HG02943 (cell line): ENCODE data around the gene COL25A1.

ENCODE experiments used
- ATAC-seq: cut with Tn5 transposase; IDR thresholded peaks from one replicate; pipeline ENCODE4 v1.9.1; 2021; ENCODE audit warnings: mild to moderate bottlenecking, low read depth, moderate library complexity; ENCODE audit not compliant: unreplicated experiment

The COL25A1 gene

GRCh38 chr4:109294006-109294405 is 8.5 kb downstream of the COL25A1 start:
- ATAC-seq: peak; percentile 82

GRCh38 chr4:109291707-109292238 is 10.7 kb downstream of the COL25A1 start:
- no peak for ATAC-seq

GRCh38 chr4:109290918-109291317 is 11.5 kb downstream of the COL25A1 start:
- ATAC-seq: no peak

GRCh38 chr4:109278594-109279031 is 23.8 kb downstream of the COL25A1 start:
- peak; percentile 78 for ATAC-seq

- peak; percentile 70 for ATAC-seq
Measured at GRCh38 chr4:109276482-109277095, 25.9 kb downstream of the COL25A1 start.

GRCh38 chr4:109275066-109275745 is 27.3 kb downstream of the COL25A1 start:
- ATAC-seq: no peak

GRCh38 chr4:109266891-109267290 is 35.6 kb downstream of the COL25A1 start:
- ATAC-seq: no peak

- ATAC-seq: no peak
Measured at GRCh38 chr4:109266236-109266635, 36.2 kb downstream of the COL25A1 start.

GRCh38 chr4:109263721-109264120 is 38.7 kb downstream of the COL25A1 start:
- no peak for ATAC-seq

GRCh38 chr4:109256818-109257217 is 45.6 kb downstream of the COL25A1 start:
- no peak for ATAC-seq

- ATAC-seq: no peak
Measured at GRCh38 chr4:109254845-109255244, 47.6 kb downstream of the COL25A1 start.

GRCh38 chr4:109251396-109251795 is 51.1 kb downstream of the COL25A1 start:
- ATAC-seq: no peak

- ATAC-seq: no peak
Measured at GRCh38 chr4:109248322-109248900, 54.0 kb downstream of the COL25A1 start.

GRCh38 chr4:109243871-109244270 is 58.6 kb downstream of the COL25A1 start:
- no peak for ATAC-seq

- ATAC-seq: no peak
Measured at GRCh38 chr4:109238746-109239145, 63.7 kb downstream of the COL25A1 start.

- ATAC-seq: no peak
Measured at GRCh38 chr4:109235683-109236082, 66.8 kb downstream of the COL25A1 start.

- no peak for ATAC-seq
Measured at GRCh38 chr4:109234596-109234995, 67.9 kb downstream of the COL25A1 start.

GRCh38 chr4:109233570-109233969 is 68.9 kb downstream of the COL25A1 start:
- ATAC-seq: no peak

- ATAC-seq: no peak
Measured at GRCh38 chr4:109232681-109233080, 69.8 kb downstream of the COL25A1 start.

- no peak for ATAC-seq
Measured at GRCh38 chr4:109231331-109231730, 71.1 kb downstream of the COL25A1 start.

- no peak for ATAC-seq
Measured at GRCh38 chr4:109229028-109229427, 73.4 kb downstream of the COL25A1 start.

GRCh38 chr4:109218288-109218687 is 84.2 kb downstream of the COL25A1 start:
- ATAC-seq: no peak
